GM19328 (cell line): ENCODE measurements around the gene HNRNPL.
A peak's percentile ranks its signal among the peaks of the same experiment; 100 is the strongest.
"Not testable (repeated sequence)": the region's sequence is repeated elsewhere in the genome, so short reads cannot be mapped to it uniquely, and the experiment has no call there.

ENCODE experiments used
- ATAC-seq: cut with Tn5 transposase; IDR thresholded peaks from one replicate; pipeline ENCODE4 v1.9.1; 2021; ENCODE audit warnings: mild to moderate bottlenecking, moderate library complexity; ENCODE audit not compliant: unreplicated experiment

The HNRNPL gene

GRCh38 chr19:38831142-38831605 lies 18.6 kb downstream of the HNRNPL start:
- ATAC-seq = peak; percentile 32

- ATAC-seq = no peak
Observed at GRCh38 chr19:38830039-38830733, 19.6 kb downstream of the HNRNPL start.

GRCh38 chr19:38829203-38829602 lies 20.6 kb downstream of the HNRNPL start:
- not testable (repeated sequence) for ATAC-seq

- no peak for ATAC-seq
Observed at GRCh38 chr19:38826856-38827551, 22.8 kb downstream of the HNRNPL start.

GRCh38 chr19:38825936-38826335 lies 23.9 kb downstream of the HNRNPL start:
- not testable (repeated sequence) for ATAC-seq

- ATAC-seq = not testable (repeated sequence)
Observed at GRCh38 chr19:38821230-38821825, 28.5 kb downstream of the HNRNPL start.

- ATAC-seq = no peak
Observed at GRCh38 chr19:38819231-38819920, 30.4 kb downstream of the HNRNPL start.

- no peak for ATAC-seq
Observed at GRCh38 chr19:38817081-38817480, 32.7 kb downstream of the HNRNPL start.

- ATAC-seq = no peak
Observed at GRCh38 chr19:38816131-38816750, 33.5 kb downstream of the HNRNPL start.

GRCh38 chr19:38815059-38816001 lies 34.5 kb downstream of the HNRNPL start:
- no peak for ATAC-seq

GRCh38 chr19:38813932-38814331 lies 35.9 kb downstream of the HNRNPL start:
- not testable (repeated sequence) for ATAC-seq

GRCh38 chr19:38813323-38813722 lies 36.5 kb downstream of the HNRNPL start:
- ATAC-seq = no peak

GRCh38 chr19:38812841-38813320 lies 36.9 kb downstream of the HNRNPL start, which contains the start of gene LGALS4:
Gene LGALS4 (minus strand): TSS chr19:38812945. CDS start chr19:38812886, 59 bp downstream.
- no peak for ATAC-seq

GRCh38 chr19:38812009-38812840 lies 37.6 kb downstream of the HNRNPL start:
- ATAC-seq = no peak

GRCh38 chr19:38809592-38810252 lies 40.1 kb downstream of the HNRNPL start:
- no peak for ATAC-seq

- ATAC-seq = no peak
Observed at GRCh38 chr19:38808741-38809140, 41.0 kb downstream of the HNRNPL start.

- ATAC-seq = not testable (repeated sequence)
Observed at GRCh38 chr19:38807374-38808098, 42.2 kb downstream of the HNRNPL start.
